GM20000 (cell line): ENCODE data around the gene SIGLEC11.
A peak's percentile ranks its signal among the peaks of the same experiment; 100 is the strongest.

Experiments
- DNase-seq: peaks from one replicate; pipeline ENCODE4 v3.0.0; 2012; ENCODE audit warnings: low spot score
- CTCF ChIP-seq: IDR thresholded peaks from 2 replicates; pipeline ENCODE4 v1.5.1; 2012; ENCODE audit warnings: mild to moderate bottlenecking, control low read depth; ENCODE audit errors: extremely low read depth, missing control alignments

SIGLEC11 gene

DNA sequence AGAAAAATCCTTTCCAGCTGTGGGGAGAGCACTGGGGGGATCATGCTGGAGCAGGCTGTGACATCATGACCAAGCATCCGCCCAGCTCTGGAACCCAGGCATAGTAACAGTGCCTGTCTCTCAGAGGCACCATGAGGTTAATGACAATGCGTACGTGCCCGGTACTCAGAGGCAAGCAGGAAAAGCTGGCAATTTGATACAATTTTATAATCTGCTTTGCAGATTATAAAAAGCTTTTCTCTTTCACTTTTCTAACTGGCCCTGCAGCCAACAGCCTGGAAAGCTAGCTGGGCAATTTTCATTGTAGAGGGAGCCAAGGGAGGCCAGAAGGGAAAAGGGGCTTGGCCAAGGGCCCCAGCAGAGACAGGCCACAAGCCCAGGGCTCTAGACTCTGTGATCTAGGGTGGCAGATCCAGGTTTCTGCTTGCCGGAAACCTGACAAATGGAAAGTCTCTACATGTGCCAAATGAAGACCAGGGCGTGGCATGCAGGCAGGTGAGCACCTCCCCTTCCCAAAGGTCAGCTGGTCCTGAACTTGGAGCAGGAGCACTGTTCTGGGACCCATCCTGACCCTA is 41.5 kb upstream of the SIGLEC11 start:
- no peak for TF ChIP-seq CTCF

DNA sequence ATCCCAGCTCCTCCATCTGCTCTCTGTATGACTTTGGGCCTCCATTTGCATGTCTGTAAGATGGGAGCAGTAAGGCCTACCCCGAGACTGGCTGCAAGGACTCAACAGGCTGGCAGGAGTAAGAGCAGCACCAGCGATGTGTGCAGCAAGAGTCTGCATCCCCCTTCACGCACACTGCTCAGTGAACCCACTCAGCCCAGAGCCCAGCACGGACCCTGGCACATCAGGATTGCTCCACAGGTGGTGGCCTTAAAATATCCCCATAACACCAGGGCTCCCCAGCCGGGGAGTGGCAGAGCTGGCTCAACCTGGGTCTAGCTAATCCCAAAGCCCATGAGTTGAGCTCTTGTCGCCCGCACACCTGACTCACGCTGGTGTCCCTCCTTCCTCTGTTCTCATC is 40.8 kb upstream of the SIGLEC11 start:
- no peak for TF ChIP-seq CTCF

More for the DNA sequence above, 41.5 kb upstream of the SIGLEC11 start:
- DNase-seq, result no peak

DNA sequence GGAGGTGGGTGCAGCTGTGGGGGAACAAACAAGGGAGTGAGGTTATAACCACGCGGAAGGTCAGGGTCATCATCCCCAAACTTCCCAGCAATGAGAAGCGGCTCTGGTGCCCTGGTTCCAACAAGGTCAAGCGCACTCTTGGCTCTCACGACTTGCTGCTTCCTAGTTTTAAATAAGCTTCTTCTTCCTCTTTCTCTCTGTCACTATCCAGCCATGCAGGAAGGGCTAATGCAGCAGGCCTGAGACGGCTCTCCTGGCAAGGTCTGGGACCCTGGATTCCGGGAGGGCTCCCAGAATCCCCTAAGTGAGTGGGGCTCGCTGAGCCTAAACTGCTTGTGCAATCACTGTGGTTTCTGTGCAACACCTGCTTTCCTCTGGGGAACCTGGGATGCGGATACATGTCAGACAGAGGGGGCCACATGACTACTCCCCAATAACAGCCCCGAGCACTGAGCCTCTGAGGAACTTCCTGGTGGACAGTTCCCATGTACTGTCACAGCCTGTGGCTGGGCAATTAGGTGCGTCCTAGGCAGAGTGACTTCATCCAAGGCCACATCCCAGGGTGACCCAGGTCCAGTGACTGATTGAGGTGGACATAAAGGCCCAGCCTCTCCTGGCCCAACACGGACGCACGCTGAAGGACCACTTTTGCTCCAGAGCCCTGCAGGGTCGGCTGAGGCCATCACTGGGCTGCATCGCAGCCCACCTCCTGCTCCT is 40.0 kb upstream of the SIGLEC11 start:
- no peak for TF ChIP-seq CTCF
- DNase-seq, result no peak

More for the DNA sequence above, 40.8 kb upstream of the SIGLEC11 start:
- DNase-seq, result no peak

- TF ChIP-seq CTCF, result no peak
- DNase-seq, result no peak
Observed at GRCh38 chr19:50000038-50000840, 39.3 kb upstream of the SIGLEC11 start.

GRCh38 chr19:49999371-50000010 is 38.5 kb upstream of the SIGLEC11 start:
- no peak for DNase-seq
- no peak for TF ChIP-seq CTCF

DNA sequence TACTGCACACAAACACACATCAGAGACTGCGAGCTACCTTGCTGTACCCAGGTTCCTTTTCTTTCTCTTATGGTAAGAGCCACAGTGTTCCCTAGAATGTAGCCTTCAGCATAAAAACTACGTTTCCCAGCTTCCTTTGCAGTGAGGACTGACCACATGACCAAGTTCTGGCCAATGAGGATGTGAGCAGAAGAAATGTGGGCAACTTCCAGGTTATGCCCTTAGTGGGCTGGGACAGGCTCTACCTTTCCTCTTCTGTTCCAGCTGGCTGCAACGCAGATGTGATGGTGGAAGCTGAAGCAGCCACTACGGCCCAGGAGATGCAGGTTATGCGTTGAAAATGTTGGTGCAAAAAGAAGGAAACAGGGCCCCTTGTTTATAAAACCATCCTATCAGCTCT is 36.7 kb upstream of the SIGLEC11 start:
- peak; percentile 59 for DNase-seq
- no peak for TF ChIP-seq CTCF
